HepG2 (cell line): Measurements from ENCODE around the gene CYP17A1. TPM values are rescaled to one million over a fixed set of nuclear protein-coding genes. Genes with fewer than 3 reads are reported as not detected.

Source experiments
- CSRNP2 ChIP-seq: sonication (generic); formaldehyde crosslinking; conservative IDR thresholded peaks from 2 replicates; pipeline ENCODE4 v1.8.0; 2022; ENCODE audit warnings: low read depth, missing genetic modification reagents
- FOXK1 ChIP-seq: sonication (generic); formaldehyde crosslinking; IDR thresholded peaks from 2 replicates; pipeline ENCODE4 v1.4.0; 2020; ENCODE audit warnings: low read depth, missing genetic modification reagents, borderline replicate concordance
- HMG20A ChIP-seq: IDR thresholded peaks from 2 replicates; pipeline ENCODE4 v1.6.1; 2016; ENCODE audit warnings: borderline replicate concordance
- MIER2 ChIP-seq: IDR thresholded peaks from 2 replicates; pipeline ENCODE4 v1.6.1; 2016; ENCODE audit warnings: missing biosample characterization, missing genetic modification reagents
- MTERF4 ChIP-seq: sonication (generic); formaldehyde crosslinking; IDR thresholded peaks from 2 replicates; pipeline ENCODE4 v1.8.0; 2023; ENCODE audit warnings: mild to moderate bottlenecking, missing genetic modification reagents
- NFKBIZ ChIP-seq: IDR thresholded peaks from 2 replicates; pipeline ENCODE4 v1.6.1; 2018; ENCODE audit warnings: missing genetic modification reagents, missing compliant biosample characterization
- RBM39 ChIP-seq: fragments of 200-400 bp; formaldehyde crosslinking; IDR thresholded peaks from one replicate; pipeline ENCODE4 v1.6.1; 2018; ENCODE audit warnings: antibody characterized with exemption, mild to moderate bottlenecking, low read depth, low read length; ENCODE audit not compliant: poor library complexity, severe bottlenecking
- ZBTB4 ChIP-seq: sonication (generic); formaldehyde crosslinking; IDR thresholded peaks from 2 replicates; pipeline ENCODE4 v1.4.0; 2020; ENCODE audit warnings: missing genetic modification reagents, mild to moderate bottlenecking, borderline replicate concordance
- ZNF609 ChIP-seq: sonication (generic); formaldehyde crosslinking; IDR thresholded peaks from 2 replicates; pipeline ENCODE4 v1.4.0; 2020; ENCODE audit warnings: mild to moderate bottlenecking, missing genetic modification reagents, borderline replicate concordance
- polyA plus RNA-seq, 8 experiments: library from polyadenylated mRNA; depleted of rRNA in 3 of 8; stranded (reverse) in 7 of 8; unstranded in 1 of 8; fragments of >200 nt; fragmentation: Illumina TruSeq in 4 of 8; extraction: Trizol in 4 of 8; gene quantifications; 2 replicates each; pipeline versions ENCODE4 v1.2.1 to v1.2.3, GENCODE V29; 2011 to 2016; ENCODE audit warnings: low read depth in 4 of 8, missing spikeins in 1 of 8, mixed read lengths in 1 of 8; ENCODE audit not compliant: insufficient read depth in 1 of 8
- total RNA-seq, 5 experiments: library from RNA; depleted of rRNA; stranded (reverse); fragments of >200 nt; fragmentation: Illumina TruSeq; extraction: Trizol; gene quantifications; 2 replicates each; pipeline ENCODE4 v1.2.3, GENCODE V29; 2016; ENCODE audit warnings: low read depth in 1 of 5
- TF ChIP-seq, protein P1 (sequence below): IDR thresholded peaks from 2 replicates; pipeline ENCODE4 v1.6.1; 2016; ENCODE audit warnings: low read depth, missing genetic modification reagents, missing compliant biosample characterization

CYP17A1 gene
- total and polyA plus RNA-seq, 2 of the 13 experiments (the other 11 are each of a cell fraction or from before 2014, with no cell fraction given): 0.13 to 1.1 TPM

DNA sequence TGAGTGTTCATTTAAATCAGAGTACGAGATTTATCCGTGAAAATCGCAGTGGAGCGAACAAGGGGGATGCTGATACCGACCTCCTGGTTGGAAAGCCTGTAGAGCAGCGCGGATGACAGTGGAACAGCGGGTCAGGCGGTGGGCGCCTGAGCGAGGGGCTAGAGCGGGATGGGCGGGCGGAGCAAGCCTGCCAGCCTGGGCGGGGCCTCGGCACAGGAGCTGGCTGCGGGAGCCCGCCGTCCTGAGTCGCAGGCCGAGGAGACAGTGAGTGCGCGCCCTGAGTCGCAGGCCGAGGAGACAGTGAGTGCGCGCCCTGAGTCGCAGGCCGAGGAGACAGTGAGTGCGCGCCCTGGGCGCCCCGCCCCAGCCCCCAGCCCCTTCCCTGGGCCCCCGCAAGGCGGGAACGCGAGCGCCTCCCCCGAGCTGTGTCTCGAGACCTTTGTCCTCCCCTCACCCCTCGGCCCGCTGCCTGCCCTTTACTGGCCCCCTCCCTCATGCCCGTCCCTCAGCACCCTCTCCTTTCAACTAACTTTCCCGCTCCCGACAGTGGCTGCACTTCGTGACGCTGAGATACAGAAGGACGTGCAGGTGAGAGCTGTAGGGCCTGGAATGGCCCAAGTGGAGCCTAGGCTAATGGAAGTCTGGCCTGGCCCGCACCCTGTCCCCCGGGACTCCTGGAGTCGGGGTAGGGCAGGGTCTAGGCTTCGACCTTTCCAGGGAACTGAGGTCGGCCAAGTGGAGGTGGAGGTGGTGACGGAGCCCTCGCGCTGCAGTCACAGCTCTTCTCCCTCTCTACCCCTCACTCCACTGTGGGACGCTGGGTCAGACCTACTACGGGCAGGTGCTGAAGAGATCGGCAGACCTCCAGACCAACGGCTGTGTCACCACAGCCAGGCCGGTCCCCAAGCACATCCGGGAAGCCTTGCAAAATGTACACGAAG is 32.3 kb upstream of the CYP17A1 start, which contains the start of gene AS3MT (continued):
- TF ChIP-seq MTERF4 (CRISPR knock-in tag) (no peak), ZBTB4 (CRISPR knock-in tag) (0 out of 2 replicates have a peak, but pooled peaks have one; percentile 48), ZNF609 (CRISPR knock-in tag) (peak; percentile 47; the same call in 1 of the 2 replicates), FOXK1 (CRISPR knock-in tag) (no peak), CSRNP2 (CRISPR knock-in tag) (no peak), HMG20A (CRISPR knock-in tag) (no peak), NFKBIZ (CRISPR knock-in tag) (no peak), MIER2 (CRISPR knock-in tag) (no peak), RBM39 (no peak)
- TF ChIP-seq, protein P1, sequence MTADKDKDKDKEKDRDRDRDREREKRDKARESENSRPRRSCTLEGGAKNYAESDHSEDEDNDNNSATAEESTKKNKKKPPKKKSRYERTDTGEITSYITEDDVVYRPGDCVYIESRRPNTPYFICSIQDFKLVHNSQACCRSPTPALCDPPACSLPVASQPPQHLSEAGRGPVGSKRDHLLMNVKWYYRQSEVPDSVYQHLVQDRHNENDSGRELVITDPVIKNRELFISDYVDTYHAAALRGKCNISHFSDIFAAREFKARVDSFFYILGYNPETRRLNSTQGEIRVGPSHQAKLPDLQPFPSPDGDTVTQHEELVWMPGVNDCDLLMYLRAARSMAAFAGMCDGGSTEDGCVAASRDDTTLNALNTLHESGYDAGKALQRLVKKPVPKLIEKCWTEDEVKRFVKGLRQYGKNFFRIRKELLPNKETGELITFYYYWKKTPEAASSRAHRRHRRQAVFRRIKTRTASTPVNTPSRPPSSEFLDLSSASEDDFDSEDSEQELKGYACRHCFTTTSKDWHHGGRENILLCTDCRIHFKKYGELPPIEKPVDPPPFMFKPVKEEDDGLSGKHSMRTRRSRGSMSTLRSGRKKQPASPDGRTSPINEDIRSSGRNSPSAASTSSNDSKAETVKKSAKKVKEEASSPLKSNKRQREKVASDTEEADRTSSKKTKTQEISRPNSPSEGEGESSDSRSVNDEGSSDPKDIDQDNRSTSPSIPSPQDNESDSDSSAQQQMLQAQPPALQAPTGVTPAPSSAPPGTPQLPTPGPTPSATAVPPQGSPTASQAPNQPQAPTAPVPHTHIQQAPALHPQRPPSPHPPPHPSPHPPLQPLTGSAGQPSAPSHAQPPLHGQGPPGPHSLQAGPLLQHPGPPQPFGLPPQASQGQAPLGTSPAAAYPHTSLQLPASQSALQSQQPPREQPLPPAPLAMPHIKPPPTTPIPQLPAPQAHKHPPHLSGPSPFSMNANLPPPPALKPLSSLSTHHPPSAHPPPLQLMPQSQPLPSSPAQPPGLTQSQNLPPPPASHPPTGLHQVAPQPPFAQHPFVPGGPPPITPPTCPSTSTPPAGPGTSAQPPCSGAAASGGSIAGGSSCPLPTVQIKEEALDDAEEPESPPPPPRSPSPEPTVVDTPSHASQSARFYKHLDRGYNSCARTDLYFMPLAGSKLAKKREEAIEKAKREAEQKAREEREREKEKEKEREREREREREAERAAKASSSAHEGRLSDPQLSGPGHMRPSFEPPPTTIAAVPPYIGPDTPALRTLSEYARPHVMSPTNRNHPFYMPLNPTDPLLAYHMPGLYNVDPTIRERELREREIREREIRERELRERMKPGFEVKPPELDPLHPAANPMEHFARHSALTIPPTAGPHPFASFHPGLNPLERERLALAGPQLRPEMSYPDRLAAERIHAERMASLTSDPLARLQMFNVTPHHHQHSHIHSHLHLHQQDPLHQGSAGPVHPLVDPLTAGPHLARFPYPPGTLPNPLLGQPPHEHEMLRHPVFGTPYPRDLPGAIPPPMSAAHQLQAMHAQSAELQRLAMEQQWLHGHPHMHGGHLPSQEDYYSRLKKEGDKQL (CRISPR knock-in tag): 0 out of 2 replicates have a peak, but pooled peaks have one; percentile 2
